ENCODE measurements around the gene MAPK6.

DNA sequence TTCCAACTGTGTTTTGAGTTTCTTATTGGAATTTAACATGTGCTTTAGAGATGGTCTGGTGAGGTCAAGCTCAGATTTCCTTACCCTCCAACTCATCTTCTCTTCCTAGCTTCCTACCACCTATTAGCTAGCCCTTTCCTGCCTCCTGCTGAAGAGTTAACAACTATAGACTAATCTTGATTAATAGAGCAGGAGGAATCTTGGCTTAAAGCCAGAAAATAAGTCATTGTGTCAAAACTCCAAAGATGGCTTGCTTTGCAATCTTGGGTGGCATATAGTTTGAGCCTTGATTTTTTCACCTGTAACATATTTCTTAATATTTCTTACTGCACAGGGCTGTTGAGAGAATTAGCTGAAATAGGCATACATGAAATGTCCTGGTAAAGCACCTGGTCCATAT, 66.3 kb downstream of the MAPK6 start:
- TF ChIP-seq, protein P1, sequence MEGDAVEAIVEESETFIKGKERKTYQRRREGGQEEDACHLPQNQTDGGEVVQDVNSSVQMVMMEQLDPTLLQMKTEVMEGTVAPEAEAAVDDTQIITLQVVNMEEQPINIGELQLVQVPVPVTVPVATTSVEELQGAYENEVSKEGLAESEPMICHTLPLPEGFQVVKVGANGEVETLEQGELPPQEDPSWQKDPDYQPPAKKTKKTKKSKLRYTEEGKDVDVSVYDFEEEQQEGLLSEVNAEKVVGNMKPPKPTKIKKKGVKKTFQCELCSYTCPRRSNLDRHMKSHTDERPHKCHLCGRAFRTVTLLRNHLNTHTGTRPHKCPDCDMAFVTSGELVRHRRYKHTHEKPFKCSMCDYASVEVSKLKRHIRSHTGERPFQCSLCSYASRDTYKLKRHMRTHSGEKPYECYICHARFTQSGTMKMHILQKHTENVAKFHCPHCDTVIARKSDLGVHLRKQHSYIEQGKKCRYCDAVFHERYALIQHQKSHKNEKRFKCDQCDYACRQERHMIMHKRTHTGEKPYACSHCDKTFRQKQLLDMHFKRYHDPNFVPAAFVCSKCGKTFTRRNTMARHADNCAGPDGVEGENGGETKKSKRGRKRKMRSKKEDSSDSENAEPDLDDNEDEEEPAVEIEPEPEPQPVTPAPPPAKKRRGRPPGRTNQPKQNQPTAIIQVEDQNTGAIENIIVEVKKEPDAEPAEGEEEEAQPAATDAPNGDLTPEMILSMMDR (IDR thresholded peaks at IDR 0.05) = no peak
- TF ChIP-seq POLR2AphosphoS5 (IDR thresholded peaks at IDR 0.05) = no peak
